GM18870 (cell line): ENCODE results near the gene EIF4G1.
"Not testable (repeated sequence)": the region's sequence is repeated elsewhere in the genome, so short reads cannot be mapped to it uniquely, and the experiment has no call there.

Experiments
- ATAC-seq: cut with Tn5 transposase; IDR thresholded peaks from one replicate; pipeline ENCODE4 v1.9.1; 2021; ENCODE audit warnings: moderate library complexity; ENCODE audit not compliant: unreplicated experiment

Gene EIF4G1

GRCh38 chr3:184314363-184314699 is at the start of gene EIF4G1:
TSS of gene EIF4G1 (plus strand) at chr3:184314606. CDS start at chr3:184315797, 1,191 bp downstream.
- ATAC-seq = peak; percentile 72

GRCh38 chr3:184267249-184267648 is 47.2 kb upstream of the EIF4G1 start:
- ATAC-seq = not testable (repeated sequence)

- no peak for ATAC-seq
Observed at GRCh38 chr3:184272269-184272668, 42.1 kb upstream of the EIF4G1 start.

GRCh38 chr3:184275381-184275701 is 39.1 kb upstream of the EIF4G1 start:
- no peak for ATAC-seq

GRCh38 chr3:184275961-184276910 is 38.2 kb upstream of the EIF4G1 start, which contains the start of gene ECE2:
TSS of gene ECE2 (plus strand) at chr3:184276022. CDS start at chr3:184276154, 132 bp downstream.
- no peak for ATAC-seq

- ATAC-seq = no peak
Observed at GRCh38 chr3:184277366-184277765, 37.0 kb upstream of the EIF4G1 start.

- ATAC-seq = no peak
Observed at GRCh38 chr3:184282941-184283340, 31.5 kb upstream of the EIF4G1 start.

GRCh38 chr3:184283681-184284080 is 30.7 kb upstream of the EIF4G1 start:
- no peak for ATAC-seq

- no peak for ATAC-seq
Observed at GRCh38 chr3:184284696-184285095, 29.7 kb upstream of the EIF4G1 start.

GRCh38 chr3:184289426-184289938 is 24.9 kb upstream of the EIF4G1 start:
- ATAC-seq = no peak

GRCh38 chr3:184290331-184290730 is 24.1 kb upstream of the EIF4G1 start:
- ATAC-seq = no peak

GRCh38 chr3:184291044-184291737 is 23.2 kb upstream of the EIF4G1 start:
- ATAC-seq = no peak

GRCh38 chr3:184291738-184292445 is 22.5 kb upstream of the EIF4G1 start:
- ATAC-seq = no peak

GRCh38 chr3:184295771-184296170 is 18.6 kb upstream of the EIF4G1 start:
- no peak for ATAC-seq

- ATAC-seq = no peak
Observed at GRCh38 chr3:184296616-184297015, 17.8 kb upstream of the EIF4G1 start.

- peak; percentile 78 for ATAC-seq
Observed at GRCh38 chr3:184298759-184299487, 15.5 kb upstream of the EIF4G1 start, which contains the start of gene PSMD2. TSS of gene PSMD2 (plus strand) at chr3:184299241. CDS start at chr3:184299267, 26 bp downstream.

GRCh38 chr3:184299488-184300377 is 14.7 kb upstream of the EIF4G1 start:
- ATAC-seq = no peak

GRCh38 chr3:184300378-184300720 is 14.1 kb upstream of the EIF4G1 start:
- ATAC-seq = no peak

- ATAC-seq = no peak
Observed at GRCh38 chr3:184305577-184305976, 8.8 kb upstream of the EIF4G1 start.
